Measurements from ENCODE around the gene ETS2. TPM values are rescaled to one million over a fixed set of nuclear protein-coding genes. Genes with fewer than 3 reads are reported as not detected.

The ETS2 gene
- total RNA-seq, 1 donor from 2014 or later = 40.3 TPM

- FAIRE-seq (no peak), DNase-seq (ENCODE audit: low read depth) (no peak)
- no peaks in the 10 kb centered on the region for H3K27me3 Mint-ChIP-seq (ENCODE audit: low read depth, unreplicated experiment)
- H3K4me3 Mint-ChIP-seq (ENCODE audit: unreplicated experiment) = no peak overlapping the region
- no peaks in the 10 kb centered on the region for H3K36me3 ChIP-seq (ENCODE audit: insufficient read depth, low read length)
- H3K4me1 Mint-ChIP-seq (ENCODE audit: low read depth, unreplicated experiment) = peaks cover 22% of the 10 kb centered on the region
- H4K20me1 ChIP-seq (ENCODE audit: insufficient read depth, low read length) = no peaks in the 10 kb centered on the region
- no peaks in the 10 kb centered on the region for H3K79me2 ChIP-seq (ENCODE audit: insufficient read depth, low read length)
- no peak overlapping the region for H3K4me3 ChIP-seq (ENCODE audit: insufficient read depth, low read depth, low read length)
- H3K27ac ChIP-seq (ENCODE audit: low read depth, low read length) = no peak overlapping the region
- no peak overlapping the region for H3K4me2 ChIP-seq (ENCODE audit: low read length)
- peaks cover 28% of the 10 kb centered on the region for H3K4me1 ChIP-seq (ENCODE audit: insufficient read depth, low read length)
- TF ChIP-seq CTCF (IDR thresholded peaks at IDR 0.05; ENCODE audit: insufficient read depth, low read depth, low read length) (no peak), EZH2 (IDR thresholded peaks at IDR 0.05; ENCODE audit: insufficient read depth, low read length) (no peak)
- H3K9ac ChIP-seq (ENCODE audit: low read length) = no peak overlapping the region
- no peak overlapping the region for H3K27ac Mint-ChIP-seq (ENCODE audit: unreplicated experiment)
- peaks cover 4% of the 10 kb centered on the region for H3K9me3 ChIP-seq (ENCODE audit: insufficient read depth, low read depth, low read length)
- no peaks in the 10 kb centered on the region for H3K27me3 ChIP-seq (ENCODE audit: insufficient read depth, low read length)
- H3K36me3 Mint-ChIP-seq (ENCODE audit: low read depth, unreplicated experiment) = peaks cover 2% of the 10 kb centered on the region
- no peak overlapping the region for H2AFZ ChIP-seq (ENCODE audit: low read depth, low read length)
- H3K9me3 Mint-ChIP-seq (ENCODE audit: unreplicated experiment) = peaks cover 5% of the 10 kb centered on the region
These were observed 35.7 kb downstream of the ETS2 start for GRCh38 chr21:38841472-38841871.

GRCh38 chr21:38842079-38842478 is 36.4 kb downstream of the ETS2 start:
- Mint-ChIP-seq H3K9me3 (ENCODE audit: unreplicated experiment) (peaks cover 5% of the 10 kb centered on the region), H3K4me1 (ENCODE audit: low read depth, unreplicated experiment) (peaks cover 22% of the 10 kb centered on the region), H3K36me3 (ENCODE audit: low read depth, unreplicated experiment) (peaks cover 2% of the 10 kb centered on the region), H3K4me3 (ENCODE audit: unreplicated experiment) (no peak overlapping the region), H3K27ac (ENCODE audit: unreplicated experiment) (peak overlapping the region; percentile 4), H3K27me3 (ENCODE audit: low read depth, unreplicated experiment) (no peaks in the 10 kb centered on the region)
- Histone ChIP-seq H3K4me3 (ENCODE audit: insufficient read depth, low read depth, low read length) (no peak overlapping the region), H4K20me1 (ENCODE audit: insufficient read depth, low read length) (no peaks in the 10 kb centered on the region), H3K79me2 (ENCODE audit: insufficient read depth, low read length) (no peaks in the 10 kb centered on the region), H3K36me3 (ENCODE audit: insufficient read depth, low read length) (no peaks in the 10 kb centered on the region), H3K9me3 (ENCODE audit: insufficient read depth, low read depth, low read length) (peaks cover 4% of the 10 kb centered on the region), H3K9ac (ENCODE audit: low read length) (no peak overlapping the region), H3K4me2 (ENCODE audit: low read length) (no peak overlapping the region), H2AFZ (ENCODE audit: low read depth, low read length) (no peak overlapping the region), H3K27ac (ENCODE audit: low read depth, low read length) (no peak overlapping the region), H3K4me1 (ENCODE audit: insufficient read depth, low read length) (peaks cover 28% of the 10 kb centered on the region), H3K27me3 (ENCODE audit: insufficient read depth, low read length) (no peaks in the 10 kb centered on the region)
- FAIRE-seq (no peak), DNase-seq (ENCODE audit: low read depth) (no peak)
- TF ChIP-seq EZH2 (IDR thresholded peaks at IDR 0.05; ENCODE audit: insufficient read depth, low read length) (no peak), CTCF (IDR thresholded peaks at IDR 0.05; ENCODE audit: insufficient read depth, low read depth, low read length) (no peak)

GRCh38 chr21:38843379-38843778 is 37.6 kb downstream of the ETS2 start:
- DNase-seq (ENCODE audit: low read depth) (no peak), FAIRE-seq (no peak)
- peaks cover 15% of the 10 kb centered on the region for H3K4me1 Mint-ChIP-seq (ENCODE audit: low read depth, unreplicated experiment)
- Histone ChIP-seq H4K20me1 (ENCODE audit: insufficient read depth, low read length) (no peaks in the 10 kb centered on the region), H3K4me3 (ENCODE audit: insufficient read depth, low read depth, low read length) (no peak overlapping the region), H3K27me3 (ENCODE audit: insufficient read depth, low read length) (no peaks in the 10 kb centered on the region), H3K27ac (ENCODE audit: low read depth, low read length) (peak overlapping the region; percentile 4), H2AFZ (ENCODE audit: low read depth, low read length) (no peak overlapping the region), H3K36me3 (ENCODE audit: insufficient read depth, low read length) (no peaks in the 10 kb centered on the region), H3K9ac (ENCODE audit: low read length) (peak overlapping the region; percentile 2), H3K9me3 (ENCODE audit: insufficient read depth, low read depth, low read length) (peaks cover 4% of the 10 kb centered on the region), H3K4me1 (ENCODE audit: insufficient read depth, low read length) (peaks cover 36% of the 10 kb centered on the region), H3K4me2 (ENCODE audit: low read length) (peak overlapping the region; percentile 36), H3K79me2 (ENCODE audit: insufficient read depth, low read length) (no peaks in the 10 kb centered on the region)
- H3K27me3 Mint-ChIP-seq (ENCODE audit: low read depth, unreplicated experiment) = no peaks in the 10 kb centered on the region
- H3K27ac Mint-ChIP-seq (ENCODE audit: unreplicated experiment) = peak overlapping the region; percentile 35
- H3K9me3 Mint-ChIP-seq (ENCODE audit: unreplicated experiment) = peaks cover 5% of the 10 kb centered on the region
- no peak overlapping the region for H3K4me3 Mint-ChIP-seq (ENCODE audit: unreplicated experiment)
- H3K36me3 Mint-ChIP-seq (ENCODE audit: low read depth, unreplicated experiment) = peaks cover 2% of the 10 kb centered on the region
- TF ChIP-seq CTCF (IDR thresholded peaks at IDR 0.05; ENCODE audit: insufficient read depth, low read depth, low read length) (no peak), EZH2 (IDR thresholded peaks at IDR 0.05; ENCODE audit: insufficient read depth, low read length) (no peak)

Data from astrocyte (in vitro differentiated cells and primary cell).